SK-N-SH treated with all-trans-retinoic acid at 6 μM for 48 hours (cell line): Measurements from ENCODE around the gene TYROBP.
"Not testable (repeated sequence)": the region's sequence is repeated elsewhere in the genome, so short reads cannot be mapped to it uniquely, and the experiment has no call there.

ENCODE experiments used
- ATAC-seq: fragments of 200-7000 bp; cut with Tn5 transposase; 3 replicates; pipeline ENCODE4 v1.9.1; 2020; ENCODE audit warnings: mild to moderate bottlenecking, moderate library complexity
- ARNTL ChIP-seq: fragments of 450-650 bp; formaldehyde crosslinking; IDR thresholded peaks from 2 replicates; pipeline ENCODE4 v1.5.0; 2020; ENCODE audit warnings: low read depth, mild to moderate bottlenecking, moderate library complexity, borderline replicate concordance
- BACH2 ChIP-seq: fragments of 250-450 bp; sonication (Bioruptor Pico); IDR thresholded peaks from 2 replicates; pipeline ENCODE4 v1.9.0; 2021; ENCODE audit warnings: mild to moderate bottlenecking, borderline replicate concordance
- CSDC2 ChIP-seq: fragments of 250-450 bp; sonication (Bioruptor Pico); IDR thresholded peaks from 2 replicates; pipeline ENCODE4 v1.5.0; 2020; ENCODE audit warnings: mild to moderate bottlenecking, moderate library complexity
- ESRRG ChIP-seq: fragments of 250-450 bp; sonication (Bioruptor Pico); IDR thresholded peaks from 2 replicates; pipeline ENCODE4 v1.6.1; 2021; ENCODE audit warnings: mild to moderate bottlenecking
- GLIS3 ChIP-seq: fragments of 250-450 bp; sonication (Bioruptor Pico); IDR thresholded peaks from 2 replicates; pipeline ENCODE4 v1.5.0; 2020; ENCODE audit warnings: mild to moderate bottlenecking, moderate library complexity
- ISL1 ChIP-seq: fragments of 250-450 bp; sonication (Bioruptor Pico); IDR thresholded peaks from 2 replicates; pipeline ENCODE4 v2.1.2; 2022; ENCODE audit warnings: mild to moderate bottlenecking, moderate library complexity
- OSR1 ChIP-seq: fragments of 250-450 bp; sonication (Bioruptor Pico); IDR thresholded peaks from 2 replicates; pipeline ENCODE4 v1.8.0; 2022; ENCODE audit warnings: moderate library complexity, mild to moderate bottlenecking, inconsistent platforms
- RARB ChIP-seq: fragments of 250-450 bp; sonication (Bioruptor Pico); IDR thresholded peaks from 2 replicates; pipeline ENCODE4 v1.8.0; 2021; ENCODE audit warnings: mild to moderate bottlenecking, moderate library complexity
- SNAI2 ChIP-seq: fragments of 250-450 bp; sonication (Bioruptor Pico); IDR thresholded peaks from 2 replicates; pipeline ENCODE4 v1.5.0; 2020; ENCODE audit warnings: mild to moderate bottlenecking, moderate library complexity
- TCF4 ChIP-seq: fragments of 250-450 bp; sonication (Bioruptor Pico); IDR thresholded peaks from 2 replicates; pipeline ENCODE4 v1.8.0; 2021; ENCODE audit warnings: mild to moderate bottlenecking, moderate library complexity, borderline replicate concordance
- TOX ChIP-seq: fragments of 250-450 bp; sonication (Bioruptor Pico); IDR thresholded peaks from 2 replicates; pipeline ENCODE4 v1.8.0; 2021; ENCODE audit warnings: mild to moderate bottlenecking, moderate library complexity, borderline replicate concordance
- ZC3H10 ChIP-seq: fragments of 250-450 bp; sonication (Bioruptor Pico); IDR thresholded peaks from 2 replicates; pipeline ENCODE4 v1.5.1; 2021; ENCODE audit warnings: mild to moderate bottlenecking, moderate library complexity
- ZFP30 ChIP-seq: fragments of 450-650 bp; formaldehyde crosslinking; IDR thresholded peaks from 2 replicates; pipeline ENCODE4 v1.5.0; 2022; ENCODE audit warnings: mild to moderate bottlenecking, moderate library complexity
- ZNF70 ChIP-seq: fragments of 450-650 bp; formaldehyde crosslinking; IDR thresholded peaks from 2 replicates; pipeline ENCODE4 v1.5.0; 2020; ENCODE audit warnings: mild to moderate bottlenecking, moderate library complexity
- TF ChIP-seq, protein P1 (sequence below): fragments of 250-450 bp; sonication (Bioruptor Pico); IDR thresholded peaks from 2 replicates; pipeline ENCODE4 v1.5.0; 2020; ENCODE audit warnings: mild to moderate bottlenecking, moderate library complexity
- TF ChIP-seq, protein P2 (sequence below): fragments of 250-450 bp; sonication (Bioruptor Pico); IDR thresholded peaks from 2 replicates; pipeline ENCODE4 v1.5.1; 2021; ENCODE audit warnings: mild to moderate bottlenecking, moderate library complexity
- TF ChIP-seq, protein P3 (sequence below): fragments of 250-450 bp; sonication (Bioruptor Pico); IDR thresholded peaks from 2 replicates; pipeline ENCODE4 v1.5.1; 2020; ENCODE audit warnings: low read depth, mild to moderate bottlenecking, moderate library complexity
- TF ChIP-seq, protein P4 (sequence below): fragments of 250-450 bp; sonication (Bioruptor Pico); IDR thresholded peaks from 2 replicates; pipeline ENCODE4 v1.8.0; 2021; ENCODE audit warnings: low read depth, mild to moderate bottlenecking, moderate library complexity, borderline replicate concordance
- TF ChIP-seq, protein P5 (sequence below): fragments of 250-450 bp; sonication (Bioruptor Pico); IDR thresholded peaks from 2 replicates; pipeline ENCODE4 v1.8.0; 2020; ENCODE audit warnings: mild to moderate bottlenecking, moderate library complexity, borderline replicate concordance

The TYROBP gene

DNA sequence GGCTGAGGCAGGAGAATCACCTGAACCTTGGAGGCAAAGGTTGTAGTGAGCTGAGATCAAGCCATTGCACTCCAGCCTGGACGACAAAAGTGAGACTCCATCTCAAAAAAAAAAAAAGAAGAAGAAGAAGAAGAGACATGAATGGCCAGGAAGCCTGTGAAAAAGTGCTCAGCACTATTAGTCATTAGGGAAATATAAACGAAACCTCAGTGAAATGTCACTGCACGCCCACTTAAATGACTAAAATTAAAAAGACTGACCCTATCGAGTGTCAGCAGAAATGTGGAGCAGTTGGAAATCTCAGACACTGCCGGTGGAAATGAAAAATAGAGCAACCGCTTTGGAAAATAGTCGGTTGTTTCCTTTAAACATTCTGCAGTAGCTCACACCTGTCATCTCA, 5.5 kb upstream of the TYROBP start (continued):
- TF ChIP-seq, protein P1, sequence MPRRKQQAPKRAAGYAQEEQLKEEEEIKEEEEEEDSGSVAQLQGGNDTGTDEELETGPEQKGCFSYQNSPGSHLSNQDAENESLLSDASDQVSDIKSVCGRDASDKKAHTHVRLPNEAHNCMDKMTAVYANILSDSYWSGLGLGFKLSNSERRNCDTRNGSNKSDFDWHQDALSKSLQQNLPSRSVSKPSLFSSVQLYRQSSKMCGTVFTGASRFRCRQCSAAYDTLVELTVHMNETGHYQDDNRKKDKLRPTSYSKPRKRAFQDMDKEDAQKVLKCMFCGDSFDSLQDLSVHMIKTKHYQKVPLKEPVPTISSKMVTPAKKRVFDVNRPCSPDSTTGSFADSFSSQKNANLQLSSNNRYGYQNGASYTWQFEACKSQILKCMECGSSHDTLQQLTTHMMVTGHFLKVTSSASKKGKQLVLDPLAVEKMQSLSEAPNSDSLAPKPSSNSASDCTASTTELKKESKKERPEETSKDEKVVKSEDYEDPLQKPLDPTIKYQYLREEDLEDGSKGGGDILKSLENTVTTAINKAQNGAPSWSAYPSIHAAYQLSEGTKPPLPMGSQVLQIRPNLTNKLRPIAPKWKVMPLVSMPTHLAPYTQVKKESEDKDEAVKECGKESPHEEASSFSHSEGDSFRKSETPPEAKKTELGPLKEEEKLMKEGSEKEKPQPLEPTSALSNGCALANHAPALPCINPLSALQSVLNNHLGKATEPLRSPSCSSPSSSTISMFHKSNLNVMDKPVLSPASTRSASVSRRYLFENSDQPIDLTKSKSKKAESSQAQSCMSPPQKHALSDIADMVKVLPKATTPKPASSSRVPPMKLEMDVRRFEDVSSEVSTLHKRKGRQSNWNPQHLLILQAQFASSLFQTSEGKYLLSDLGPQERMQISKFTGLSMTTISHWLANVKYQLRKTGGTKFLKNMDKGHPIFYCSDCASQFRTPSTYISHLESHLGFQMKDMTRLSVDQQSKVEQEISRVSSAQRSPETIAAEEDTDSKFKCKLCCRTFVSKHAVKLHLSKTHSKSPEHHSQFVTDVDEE (CRISPR knock-in tag), result no peak
- TF ChIP-seq, protein P2, sequence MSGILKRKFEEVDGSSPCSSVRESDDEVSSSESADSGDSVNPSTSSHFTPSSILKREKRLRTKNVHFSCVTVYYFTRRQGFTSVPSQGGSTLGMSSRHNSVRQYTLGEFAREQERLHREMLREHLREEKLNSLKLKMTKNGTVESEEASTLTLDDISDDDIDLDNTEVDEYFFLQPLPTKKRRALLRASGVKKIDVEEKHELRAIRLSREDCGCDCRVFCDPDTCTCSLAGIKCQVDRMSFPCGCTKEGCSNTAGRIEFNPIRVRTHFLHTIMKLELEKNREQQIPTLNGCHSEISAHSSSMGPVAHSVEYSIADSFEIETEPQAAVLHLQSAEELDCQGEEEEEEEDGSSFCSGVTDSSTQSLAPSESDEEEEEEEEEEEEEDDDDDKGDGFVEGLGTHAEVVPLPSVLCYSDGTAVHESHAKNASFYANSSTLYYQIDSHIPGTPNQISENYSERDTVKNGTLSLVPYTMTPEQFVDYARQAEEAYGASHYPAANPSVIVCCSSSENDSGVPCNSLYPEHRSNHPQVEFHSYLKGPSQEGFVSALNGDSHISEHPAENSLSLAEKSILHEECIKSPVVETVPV (CRISPR knock-in tag), result no peak
- TF ChIP-seq, protein P3, sequence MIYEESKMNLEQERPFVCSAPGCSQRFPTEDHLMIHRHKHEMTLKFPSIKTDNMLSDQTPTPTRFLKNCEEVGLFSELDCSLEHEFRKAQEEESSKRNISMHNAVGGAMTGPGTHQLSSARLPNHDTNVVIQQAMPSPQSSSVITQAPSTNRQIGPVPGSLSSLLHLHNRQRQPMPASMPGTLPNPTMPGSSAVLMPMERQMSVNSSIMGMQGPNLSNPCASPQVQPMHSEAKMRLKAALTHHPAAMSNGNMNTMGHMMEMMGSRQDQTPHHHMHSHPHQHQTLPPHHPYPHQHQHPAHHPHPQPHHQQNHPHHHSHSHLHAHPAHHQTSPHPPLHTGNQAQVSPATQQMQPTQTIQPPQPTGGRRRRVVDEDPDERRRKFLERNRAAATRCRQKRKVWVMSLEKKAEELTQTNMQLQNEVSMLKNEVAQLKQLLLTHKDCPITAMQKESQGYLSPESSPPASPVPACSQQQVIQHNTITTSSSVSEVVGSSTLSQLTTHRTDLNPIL (CRISPR knock-in tag), result no peak
- TF ChIP-seq RARB (CRISPR knock-in tag) (no peak), ISL1 (CRISPR knock-in tag) (no peak)
- TF ChIP-seq, all 23 proteins: peak for 0

DNA sequence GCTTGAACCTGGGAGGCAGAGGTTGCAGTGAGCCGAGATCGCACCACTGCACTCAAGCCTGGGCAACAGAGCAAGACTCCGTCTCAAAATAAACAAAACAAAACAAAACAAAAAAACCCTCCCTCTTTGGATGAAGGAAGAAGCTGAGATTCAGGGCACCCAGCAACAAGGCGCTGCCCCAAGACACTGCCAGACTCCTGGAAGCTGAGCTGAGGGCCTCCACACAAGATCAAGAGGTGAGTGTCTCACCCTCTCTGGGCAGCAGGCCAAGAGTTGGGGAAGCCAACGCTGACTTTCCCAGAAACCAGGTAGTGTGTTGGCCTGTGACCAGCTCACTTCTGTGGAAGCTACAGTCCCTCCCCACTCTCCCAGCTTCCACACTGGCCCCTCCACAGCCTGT, 3.7 kb upstream of the TYROBP start:
- no peak for TF ChIP-seq ESRRG (CRISPR knock-in tag)
- TF ChIP-seq ZNF70, result no peak
- TF ChIP-seq ZFP30, result no peak
- TF ChIP-seq CSDC2, result no peak
- no peak for TF ChIP-seq RARB (CRISPR knock-in tag)

DNA sequence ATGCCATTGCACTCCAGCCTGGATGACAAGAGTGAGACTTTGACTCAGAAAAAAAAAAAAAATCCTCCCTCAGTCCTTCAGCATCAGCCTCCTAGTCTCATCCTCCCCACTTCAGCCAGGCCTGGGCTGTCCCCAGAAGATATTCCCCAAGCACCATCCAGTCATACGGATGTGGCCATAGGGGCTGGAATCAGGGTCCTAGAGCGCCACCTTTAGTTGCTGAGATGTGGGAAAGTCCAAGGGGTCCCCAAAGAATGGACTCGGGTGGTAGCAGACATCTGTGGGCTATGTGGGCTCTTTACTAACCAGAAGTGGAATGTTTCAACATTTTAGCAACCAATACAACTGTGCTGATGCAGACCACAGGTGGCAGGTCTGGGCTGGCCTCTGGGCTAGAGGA, 3.1 kb upstream of the TYROBP start:
- TF ChIP-seq ARNTL (CRISPR knock-in tag), result no peak
- no peak for TF ChIP-seq ZC3H10
- no peak for TF ChIP-seq OSR1 (CRISPR knock-in tag)
- TF ChIP-seq, protein P3 (CRISPR knock-in tag), result no peak
- TF ChIP-seq TOX (CRISPR knock-in tag), result no peak
- TF ChIP-seq ISL1 (CRISPR knock-in tag), result no peak
- TF ChIP-seq, protein P4, sequence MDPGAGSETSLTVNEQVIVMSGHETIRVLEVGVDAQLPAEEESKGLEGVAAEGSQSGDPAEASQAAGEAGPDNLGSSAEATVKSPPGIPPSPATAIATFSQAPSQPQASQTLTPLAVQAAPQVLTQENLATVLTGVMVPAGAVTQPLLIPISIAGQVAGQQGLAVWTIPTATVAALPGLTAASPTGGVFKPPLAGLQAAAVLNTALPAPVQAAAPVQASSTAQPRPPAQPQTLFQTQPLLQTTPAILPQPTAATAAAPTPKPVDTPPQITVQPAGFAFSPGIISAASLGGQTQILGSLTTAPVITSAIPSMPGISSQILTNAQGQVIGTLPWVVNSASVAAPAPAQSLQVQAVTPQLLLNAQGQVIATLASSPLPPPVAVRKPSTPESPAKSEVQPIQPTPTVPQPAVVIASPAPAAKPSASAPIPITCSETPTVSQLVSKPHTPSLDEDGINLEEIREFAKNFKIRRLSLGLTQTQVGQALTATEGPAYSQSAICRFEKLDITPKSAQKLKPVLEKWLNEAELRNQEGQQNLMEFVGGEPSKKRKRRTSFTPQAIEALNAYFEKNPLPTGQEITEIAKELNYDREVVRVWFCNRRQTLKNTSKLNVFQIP, result no peak
- TF ChIP-seq TCF4 (CRISPR knock-in tag), result no peak
- TF ChIP-seq ZFP30, result no peak
- TF ChIP-seq, protein P5, sequence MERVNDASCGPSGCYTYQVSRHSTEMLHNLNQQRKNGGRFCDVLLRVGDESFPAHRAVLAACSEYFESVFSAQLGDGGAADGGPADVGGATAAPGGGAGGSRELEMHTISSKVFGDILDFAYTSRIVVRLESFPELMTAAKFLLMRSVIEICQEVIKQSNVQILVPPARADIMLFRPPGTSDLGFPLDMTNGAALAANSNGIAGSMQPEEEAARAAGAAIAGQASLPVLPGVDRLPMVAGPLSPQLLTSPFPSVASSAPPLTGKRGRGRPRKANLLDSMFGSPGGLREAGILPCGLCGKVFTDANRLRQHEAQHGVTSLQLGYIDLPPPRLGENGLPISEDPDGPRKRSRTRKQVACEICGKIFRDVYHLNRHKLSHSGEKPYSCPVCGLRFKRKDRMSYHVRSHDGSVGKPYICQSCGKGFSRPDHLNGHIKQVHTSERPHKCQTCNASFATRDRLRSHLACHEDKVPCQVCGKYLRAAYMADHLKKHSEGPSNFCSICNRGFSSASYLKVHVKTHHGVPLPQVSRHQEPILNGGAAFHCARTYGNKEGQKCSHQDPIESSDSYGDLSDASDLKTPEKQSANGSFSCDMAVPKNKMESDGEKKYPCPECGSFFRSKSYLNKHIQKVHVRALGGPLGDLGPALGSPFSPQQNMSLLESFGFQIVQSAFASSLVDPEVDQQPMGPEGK (CRISPR knock-in tag), result no peak
- no peak for TF ChIP-seq BACH2 (CRISPR knock-in tag)
- TF ChIP-seq RARB (CRISPR knock-in tag), result no peak
- TF ChIP-seq, protein P2 (CRISPR knock-in tag), result no peak
- no peak for TF ChIP-seq GLIS3
- TF ChIP-seq SNAI2 (CRISPR knock-in tag), result no peak
- TF ChIP-seq CSDC2, result no peak
- TF ChIP-seq ZNF70, result no peak
- TF ChIP-seq, all 23 proteins: peak for 0
- no peak; the same call in 2 of the 3 replicates for ATAC-seq

More for the DNA sequence above, 3.7 kb upstream of the TYROBP start:
- ATAC-seq, result no peak

DNA sequence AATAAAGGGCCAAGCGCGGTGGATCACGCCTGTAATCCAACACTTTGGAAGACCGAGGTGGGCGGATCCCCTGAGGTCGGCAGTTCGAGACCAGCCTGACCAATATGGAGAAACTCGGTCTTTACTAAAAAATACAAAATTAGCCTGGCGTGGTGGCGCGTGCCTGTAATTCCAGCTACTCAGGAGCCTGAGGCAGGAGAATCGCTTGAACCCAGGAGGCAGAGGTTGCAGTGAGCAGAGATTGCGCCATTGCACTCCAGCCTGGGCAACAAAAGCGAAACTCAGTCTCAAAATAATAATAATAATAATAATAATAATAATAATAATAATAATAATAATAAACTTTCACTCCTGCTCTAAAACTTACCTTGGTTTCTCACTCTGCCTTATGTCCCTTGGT, 2.3 kb upstream of the TYROBP start:
- not testable (repeated sequence) for ATAC-seq
